CD14-positive monocyte (primary cell): ENCODE results near the gene PDGFA. TPM values are rescaled to one million over a fixed set of nuclear protein-coding genes. Genes with fewer than 3 reads are reported as not detected.

Experiments used
- DNase-seq, 3 donors: peaks; one replicate each; pipeline ENCODE4 v3.0.0-alpha.2; 2011 to 2022
- H2AFZ ChIP-seq: 2 replicates; pipeline ENCODE4 v1.6.0; 2012; ENCODE audit warnings: mild to moderate bottlenecking, low read depth, low read length, inconsistent platforms; ENCODE audit not compliant: insufficient read depth, poor library complexity, severe bottlenecking
- H3K27ac ChIP-seq, 2 donors: 1 replicate in 1 of 2; 2 replicates in 1 of 2; pipeline ENCODE4 v1.5.1; 2012 to 2013; ENCODE audit warnings: low read length in 2 of 2, control low read depth in 1 of 2, inconsistent platforms in 1 of 2, low read depth in 1 of 2, mild to moderate bottlenecking in 1 of 2
- H3K27me3 ChIP-seq, 2 donors: one replicate each; pipeline versions ENCODE4 v1.6.0 to v1.6.1; 2011 to 2013; ENCODE audit warnings: low read length in 2 of 2; ENCODE audit not compliant: control insufficient read depth in 2 of 2, insufficient read depth in 2 of 2
- H3K36me3 ChIP-seq, 2 donors: replicated peaks in 1 of 2; 1 replicate in 1 of 2; 2 replicates in 1 of 2; pipeline versions ENCODE4 v1.5.1 to v1.6.1; 2012 to 2013; ENCODE audit warnings: low read length in 2 of 2, control low read depth in 1 of 2, inconsistent platforms in 1 of 2, mild to moderate bottlenecking in 1 of 2; ENCODE audit not compliant: insufficient read depth in 2 of 2, control insufficient read depth in 1 of 2
- H3K4me1 ChIP-seq, 2 donors: 1 replicate in 1 of 2; 2 replicates in 1 of 2; pipeline versions ENCODE4 v1.5.1 to v1.6.1; 2012 to 2013; ENCODE audit warnings: low read length in 2 of 2, control low read depth in 1 of 2, inconsistent platforms in 1 of 2, mild to moderate bottlenecking in 1 of 2, moderate library complexity in 1 of 2; ENCODE audit not compliant: insufficient read depth in 2 of 2, control insufficient read depth in 1 of 2
- H3K4me2 ChIP-seq: replicated peaks from 2 replicates; pipeline ENCODE3; 2012; ENCODE audit warnings: low read length, moderate library complexity, mild to moderate bottlenecking; ENCODE audit not compliant: poor library complexity, severe bottlenecking; ENCODE audit errors: extremely low read depth
- H3K4me3 ChIP-seq, 3 experiments: fragments of 200-600 bp in 1 of 3; sonication (generic) in 1 of 3; replicated peaks in 1 of 3; 1 replicate in 2 of 3; 2 replicates in 1 of 3; pipeline ENCODE4 v1.5.1; 2011 to 2013; ENCODE audit warnings: low read length in 3 of 3, mild to moderate bottlenecking in 3 of 3, control low read depth in 2 of 3, low read depth in 2 of 3, inconsistent platforms in 1 of 3, moderate library complexity in 1 of 3
- H3K79me2 ChIP-seq: 2 replicates; pipeline ENCODE4 v1.6.0; 2012; ENCODE audit warnings: mild to moderate bottlenecking, control low read depth, inconsistent platforms, low read length, moderate library complexity; ENCODE audit not compliant: insufficient read depth
- H3K9ac ChIP-seq: 2 replicates; pipeline ENCODE4 v1.6.0; 2017; ENCODE audit warnings: low read length, mild to moderate bottlenecking; ENCODE audit not compliant: insufficient read depth, poor library complexity, severe bottlenecking
- H3K9me3 ChIP-seq, 2 donors: replicated peaks in 1 of 2; 1 replicate in 1 of 2; 2 replicates in 1 of 2; pipeline versions ENCODE4 v1.5.1 to v1.6.1; 2012 to 2013; ENCODE audit warnings: low read length in 2 of 2, control low read depth in 1 of 2; ENCODE audit not compliant: control insufficient read depth in 1 of 2, insufficient read depth in 1 of 2
- H4K20me1 ChIP-seq: 2 replicates; pipeline ENCODE4 v1.6.0; 2012; ENCODE audit warnings: mild to moderate bottlenecking, low read length, control low read depth, moderate library complexity; ENCODE audit not compliant: insufficient read depth
- H3K27ac Mint-ChIP-seq, 7 donors: one replicate each; pipeline ENCODE4 v1.8.0; 2020; ENCODE audit warnings: mild to moderate bottlenecking in 7 of 7, mixed read lengths in 7 of 7, moderate library complexity in 6 of 7, inconsistent platforms in 2 of 7
- H3K27me3 Mint-ChIP-seq, 3 donors: one replicate each; pipeline ENCODE4 v1.8.0; 2021 to 2022; ENCODE audit warnings: low read depth in 3 of 3, mild to moderate bottlenecking in 3 of 3, mixed read lengths in 3 of 3, moderate library complexity in 3 of 3, inconsistent platforms in 1 of 3
- H3K36me3 Mint-ChIP-seq, 2 donors: one replicate each; pipeline ENCODE4 v1.8.0; 2020; ENCODE audit warnings: mixed read lengths in 2 of 2, inconsistent platforms in 1 of 2, mild to moderate bottlenecking in 1 of 2
- H3K4me1 Mint-ChIP-seq: one replicate; pipeline ENCODE4 v1.8.0; 2020; ENCODE audit warnings: mild to moderate bottlenecking, mixed read lengths
- H3K4me3 Mint-ChIP-seq, 2 donors: one replicate each; pipeline ENCODE4 v1.8.0; 2020; ENCODE audit warnings: mild to moderate bottlenecking in 2 of 2, mixed read lengths in 2 of 2, moderate library complexity in 1 of 2
- H3K9me3 Mint-ChIP-seq, 7 donors: one replicate each; pipeline ENCODE4 v1.8.0; 2020 to 2022; ENCODE audit warnings: mixed read lengths in 7 of 7, mild to moderate bottlenecking in 6 of 7, moderate library complexity in 6 of 7, inconsistent platforms in 2 of 7
- WGBS: methylation state at CpG from one replicate; pipeline ENCODE4 v1.1.5; 2013; ENCODE audit warnings: missing lambda C conversion rate; ENCODE audit not compliant: insufficient coverage; 5-methylcytosine and 5-hydroxymethylcytosine counted together
- intact Hi-C, 2 donors: fragments of 100-400 bp; cut with micrococcal nuclease; formaldehyde crosslinking; loops; one replicate each; pipeline versions ENCODE4 v1.15.0 to v1.15.1; 2023
- polyA plus RNA-seq, 3 donors: library from polyadenylated mRNA; depleted of rRNA in 1 of 3; unstranded in 2 of 3; stranded (reverse) in 1 of 3; fragments of 300-500 nt in 2 of 3; fragments of >200 nt in 1 of 3; fragmentation: Illumina TruSeq in 2 of 3; gene quantifications; 1 replicate in 2 of 3; 2 replicates in 1 of 3; pipeline ENCODE4 v1.2.3, GENCODE V29; 2012 to 2021
- TF ChIP-seq, protein P1 (sequence below): fragments of 200-600 bp; IDR thresholded peaks from one replicate; pipeline ENCODE4 v1.8.0; 2022; ENCODE audit warnings: antibody characterized with exemption, mild to moderate bottlenecking

Gene PDGFA
- polyA plus RNA-seq, 3 donors = 0.29 TPM; not detected in 2

DNA sequence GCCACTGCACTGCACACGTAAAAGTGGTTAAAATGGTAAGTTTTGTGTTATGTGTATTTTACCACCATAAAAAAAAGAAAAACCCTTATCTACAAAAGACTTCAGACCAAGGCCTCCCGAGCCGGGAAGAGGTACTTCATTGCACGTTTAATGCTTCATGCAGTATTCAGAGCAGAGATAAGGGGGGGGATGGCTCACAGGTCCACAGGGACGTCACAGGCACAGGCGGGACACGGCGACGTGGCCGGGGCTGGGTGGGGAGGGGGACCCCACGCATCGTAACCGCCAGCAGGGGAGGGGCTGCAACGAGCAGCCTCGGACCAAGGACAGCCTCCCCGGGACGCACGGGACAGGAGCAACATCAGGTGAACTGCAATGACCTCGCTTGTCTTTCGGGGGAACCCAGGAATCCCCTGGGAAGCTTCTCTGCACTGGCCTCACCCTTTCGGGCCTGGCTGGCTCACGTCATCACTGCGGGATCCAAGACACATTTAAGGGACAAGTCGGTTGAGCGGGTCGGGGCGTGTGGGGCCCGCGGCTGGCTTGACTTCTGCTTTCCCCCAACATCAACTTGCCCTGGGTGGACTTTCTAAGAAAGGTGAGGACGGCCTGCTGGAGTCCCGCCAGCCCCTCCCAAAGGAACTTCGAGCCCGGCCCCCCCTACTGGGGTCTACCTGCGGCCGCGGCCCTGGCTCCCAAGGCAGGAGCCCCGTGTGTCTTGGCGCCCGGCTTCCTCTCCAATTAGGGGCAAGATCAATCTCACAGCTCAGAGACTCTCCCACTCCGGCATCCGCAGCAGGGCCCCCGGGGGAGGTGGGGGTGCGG, 29.6 kb upstream of the PDGFA start:
- Mint-ChIP-seq H3K27ac (no peak overlapping the region), H3K27me3 (peaks cover 1 to 4% (median 3%) of the 10 kb centered on the region in 3 donors), H3K36me3 (no peaks in the 10 kb centered on the region), H3K4me1 (no peaks in the 10 kb centered on the region), H3K4me3 (no peak overlapping the region), H3K9me3 (peaks cover 0 to 5% (median 2%) of the 10 kb centered on the region in 7 donors)
- DNase-seq = no peak
- 95% methylated on average over 41 of the region's 43 CpGs for WGBS
- no peak overlapping the region for H3K9ac ChIP-seq
- H3K27me3 ChIP-seq = no peaks in the 10 kb centered on the region
- no peaks in the 10 kb centered on the region for H4K20me1 ChIP-seq
- H3K4me3 ChIP-seq = no peak overlapping the region
- no peak overlapping the region for H3K27ac ChIP-seq
- TF ChIP-seq, protein P1, sequence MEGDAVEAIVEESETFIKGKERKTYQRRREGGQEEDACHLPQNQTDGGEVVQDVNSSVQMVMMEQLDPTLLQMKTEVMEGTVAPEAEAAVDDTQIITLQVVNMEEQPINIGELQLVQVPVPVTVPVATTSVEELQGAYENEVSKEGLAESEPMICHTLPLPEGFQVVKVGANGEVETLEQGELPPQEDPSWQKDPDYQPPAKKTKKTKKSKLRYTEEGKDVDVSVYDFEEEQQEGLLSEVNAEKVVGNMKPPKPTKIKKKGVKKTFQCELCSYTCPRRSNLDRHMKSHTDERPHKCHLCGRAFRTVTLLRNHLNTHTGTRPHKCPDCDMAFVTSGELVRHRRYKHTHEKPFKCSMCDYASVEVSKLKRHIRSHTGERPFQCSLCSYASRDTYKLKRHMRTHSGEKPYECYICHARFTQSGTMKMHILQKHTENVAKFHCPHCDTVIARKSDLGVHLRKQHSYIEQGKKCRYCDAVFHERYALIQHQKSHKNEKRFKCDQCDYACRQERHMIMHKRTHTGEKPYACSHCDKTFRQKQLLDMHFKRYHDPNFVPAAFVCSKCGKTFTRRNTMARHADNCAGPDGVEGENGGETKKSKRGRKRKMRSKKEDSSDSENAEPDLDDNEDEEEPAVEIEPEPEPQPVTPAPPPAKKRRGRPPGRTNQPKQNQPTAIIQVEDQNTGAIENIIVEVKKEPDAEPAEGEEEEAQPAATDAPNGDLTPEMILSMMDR = no peak
- H3K9me3 ChIP-seq = no peaks in the 10 kb centered on the region
- intact Hi-C loops = no loop called here
- no peaks in the 10 kb centered on the region for H3K79me2 ChIP-seq
- no peaks in the 10 kb centered on the region for H3K4me1 ChIP-seq
- H3K4me2 ChIP-seq = no peak overlapping the region
- no peak overlapping the region for H2AFZ ChIP-seq
- H3K36me3 ChIP-seq = no peaks in the 10 kb centered on the region

DNA sequence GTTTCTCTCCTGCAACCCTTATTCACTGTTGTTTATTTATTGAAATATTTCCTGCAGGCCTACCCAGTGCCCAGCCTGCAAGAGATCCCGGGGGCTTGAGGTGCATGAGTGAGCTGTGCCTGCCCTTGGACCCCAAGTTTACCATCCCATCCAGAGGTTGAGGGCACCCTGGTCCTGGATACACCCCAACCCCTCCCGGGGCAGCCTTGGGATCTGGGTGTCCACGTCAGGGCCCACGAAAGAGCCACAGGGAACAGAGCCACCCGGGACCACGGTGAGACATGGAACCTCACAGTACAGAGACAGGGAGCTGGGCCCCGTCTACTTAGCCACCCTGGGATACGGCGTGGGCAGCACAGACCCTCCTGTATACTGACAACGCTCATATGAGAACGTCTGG, 28.8 kb upstream of the PDGFA start:
- Mint-ChIP-seq H3K36me3 (no peaks in the 10 kb centered on the region), H3K27ac (no peak overlapping the region), H3K4me3 (no peak overlapping the region), H3K9me3 (peaks cover 0 to 5% (median 2%) of the 10 kb centered on the region in 7 donors), H3K4me1 (no peaks in the 10 kb centered on the region), H3K27me3 (peaks cover 1 to 2% (median 1%) of the 10 kb centered on the region in 3 donors)
- Histone ChIP-seq H3K4me2 (no peak overlapping the region), H3K4me1 (no peaks in the 10 kb centered on the region), H2AFZ (no peak overlapping the region), H3K27me3 (no peaks in the 10 kb centered on the region), H3K79me2 (no peaks in the 10 kb centered on the region), H3K36me3 (no peaks in the 10 kb centered on the region), H4K20me1 (no peaks in the 10 kb centered on the region), H3K9ac (no peak overlapping the region), H3K27ac (no peak overlapping the region), H3K4me3 (no peak overlapping the region), H3K9me3 (no peaks in the 10 kb centered on the region)
- TF ChIP-seq, protein P1 = no peak
- DNase-seq = no peak
- 98% methylated on average over 9 of the region's 11 CpGs for WGBS
- intact Hi-C loops = no loop called here
